Ascending aorta (tissue), 2 donors: ENCODE data around the gene ADCY2. TPM values are rescaled to one million over a fixed set of nuclear protein-coding genes. Genes with fewer than 3 reads are reported as not detected.

ENCODE experiments used
- DNase-seq, 2 donors: peaks; one replicate each; pipeline ENCODE4 v3.0.0-alpha.2; 2019; ENCODE audit warnings: low spot score in 2 of 2
- H3K27ac ChIP-seq, 2 donors: fragments of 200-600 bp; sonication (generic); one replicate each; pipeline ENCODE4 v1.5.1; 2016 to 2017; ENCODE audit warnings: mild to moderate bottlenecking in 1 of 2
- H3K27me3 ChIP-seq: fragments of 200-600 bp; sonication (generic); one replicate; pipeline ENCODE4 v1.5.1; 2017
- H3K36me3 ChIP-seq, 2 donors: fragments of 200-600 bp; sonication (generic); one replicate each; pipeline ENCODE4 v1.5.1; 2016
- H3K4me1 ChIP-seq, 2 donors: fragments of 200-600 bp; sonication (generic); one replicate each; pipeline ENCODE4 v1.5.1; 2016 to 2017; ENCODE audit warnings: mild to moderate bottlenecking in 1 of 2
- H3K4me3 ChIP-seq, 2 donors: fragments of 200-600 bp; sonication (generic); one replicate each; pipeline ENCODE4 v1.5.1; 2016 to 2017; ENCODE audit warnings: mild to moderate bottlenecking in 1 of 2
- H3K9me3 ChIP-seq, 2 donors: fragments of 200-600 bp; sonication (generic); one replicate each; pipeline ENCODE4 v1.5.1; 2016
- intact Hi-C: fragments of 100-400 bp; cut with DNase I; formaldehyde crosslinking; loops from one replicate; pipeline ENCODE4 v1.15.1; 2023
- total RNA-seq: library from RNA; depleted of rRNA; stranded (reverse); fragments of >200 nt; gene quantifications from one replicate; pipeline ENCODE4 v1.1.0, GENCODE V29; 2016
- TF ChIP-seq, protein P1 (sequence below), 3 experiments: fragments of 200-600 bp in 2 of 3; fragments of 450-650 bp in 1 of 3; sonication (generic) in 2 of 3; IDR thresholded peaks; one replicate each; pipeline ENCODE4 v1.5.1; 2016 to 2019; ENCODE audit warnings: antibody characterized with exemption in 3 of 3, mild to moderate bottlenecking in 1 of 3, moderate library complexity in 1 of 3

The ADCY2 gene
- total RNA-seq, 1 donor from 2014 or later: 0.11 TPM

DNA sequence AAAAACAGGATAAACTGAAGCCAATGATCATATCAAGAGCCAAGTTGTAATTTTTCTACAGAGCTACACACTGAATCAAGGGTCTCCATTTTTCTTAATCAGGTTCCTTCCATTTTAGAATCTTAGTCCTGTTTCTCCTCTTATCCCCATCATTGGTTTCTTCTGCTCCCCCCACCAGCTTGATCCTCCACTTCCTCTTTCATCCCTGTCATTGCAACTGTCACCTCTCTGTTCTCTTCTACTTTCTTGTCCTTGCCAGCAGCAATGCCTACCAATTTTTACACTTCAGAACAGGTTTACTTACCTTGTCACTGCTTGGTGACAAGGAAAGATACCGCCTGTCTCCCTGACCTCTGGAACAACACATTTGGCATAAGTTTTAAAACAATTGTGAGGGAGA, 357.7 kb downstream of the ADCY2 start:
- TF ChIP-seq, protein P1, sequence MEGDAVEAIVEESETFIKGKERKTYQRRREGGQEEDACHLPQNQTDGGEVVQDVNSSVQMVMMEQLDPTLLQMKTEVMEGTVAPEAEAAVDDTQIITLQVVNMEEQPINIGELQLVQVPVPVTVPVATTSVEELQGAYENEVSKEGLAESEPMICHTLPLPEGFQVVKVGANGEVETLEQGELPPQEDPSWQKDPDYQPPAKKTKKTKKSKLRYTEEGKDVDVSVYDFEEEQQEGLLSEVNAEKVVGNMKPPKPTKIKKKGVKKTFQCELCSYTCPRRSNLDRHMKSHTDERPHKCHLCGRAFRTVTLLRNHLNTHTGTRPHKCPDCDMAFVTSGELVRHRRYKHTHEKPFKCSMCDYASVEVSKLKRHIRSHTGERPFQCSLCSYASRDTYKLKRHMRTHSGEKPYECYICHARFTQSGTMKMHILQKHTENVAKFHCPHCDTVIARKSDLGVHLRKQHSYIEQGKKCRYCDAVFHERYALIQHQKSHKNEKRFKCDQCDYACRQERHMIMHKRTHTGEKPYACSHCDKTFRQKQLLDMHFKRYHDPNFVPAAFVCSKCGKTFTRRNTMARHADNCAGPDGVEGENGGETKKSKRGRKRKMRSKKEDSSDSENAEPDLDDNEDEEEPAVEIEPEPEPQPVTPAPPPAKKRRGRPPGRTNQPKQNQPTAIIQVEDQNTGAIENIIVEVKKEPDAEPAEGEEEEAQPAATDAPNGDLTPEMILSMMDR (IDR thresholded peaks at IDR 0.05): no peak
- Histone ChIP-seq H3K9me3 (no peaks in the 10 kb centered on the region), H3K36me3 (no peaks in the 10 kb centered on the region), H3K4me1 (no peaks in the 10 kb centered on the region), H3K27me3 (no peaks in the 10 kb centered on the region), H3K4me3 (no peak overlapping the region), H3K27ac (no peak overlapping the region)
- DNase-seq: no peak
- intact Hi-C loops: no loop called here

DNA sequence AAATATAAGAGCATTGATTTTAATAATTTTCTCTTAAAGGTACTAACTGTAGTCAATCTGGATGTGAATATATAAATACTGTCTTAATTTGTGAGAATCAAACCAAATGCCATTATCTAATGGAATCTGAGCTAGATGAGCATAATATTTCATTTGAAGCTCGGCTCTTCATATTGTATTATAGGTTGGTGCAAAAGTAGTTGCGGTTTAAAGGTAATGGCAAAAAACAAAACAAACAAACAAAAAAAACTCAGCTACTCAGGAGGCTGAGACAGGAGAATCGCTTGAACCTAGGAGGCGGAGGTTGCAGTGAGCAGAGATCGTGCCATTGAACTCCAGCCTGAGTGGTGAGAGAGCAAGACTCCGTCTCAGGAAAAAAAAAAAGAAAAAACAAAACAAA, 358.6 kb downstream of the ADCY2 start:
- intact Hi-C loops: loop anchor here (2.0 kb wide), 1 partner anchor 358 kb away; the partner anchor contains the start of gene ADCY2
- Histone ChIP-seq H3K36me3 (no peaks in the 10 kb centered on the region), H3K27ac (no peak overlapping the region)

DNA sequence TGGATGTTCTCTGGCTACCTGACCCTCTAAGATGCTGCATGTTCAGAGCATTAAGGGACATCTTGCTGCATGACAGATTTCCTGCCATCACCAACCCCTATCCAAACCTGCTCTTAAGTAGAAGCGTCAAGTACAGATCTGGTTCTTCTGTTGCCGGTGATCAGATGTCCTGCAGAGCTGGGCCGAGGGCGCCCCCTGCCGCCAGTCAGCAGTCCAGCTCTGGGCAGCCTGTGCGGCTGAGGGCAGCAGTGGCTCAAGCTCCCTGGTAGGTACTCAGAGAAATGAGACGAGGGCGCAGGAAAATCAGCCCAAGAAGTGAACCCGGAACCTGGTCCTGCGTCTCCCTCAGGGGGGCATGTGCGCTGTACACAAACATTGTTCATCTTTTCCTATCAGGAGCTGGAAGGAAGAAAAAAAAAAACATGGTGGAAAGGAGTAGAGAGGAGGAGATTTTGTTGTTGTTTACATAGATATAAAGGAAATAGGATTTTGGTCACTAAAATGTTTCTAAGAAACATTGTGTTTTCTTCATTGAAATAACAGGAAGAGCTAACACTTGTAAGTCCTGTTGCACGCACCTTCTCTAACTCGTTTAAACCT, 359.2 kb downstream of the ADCY2 start:
- intact Hi-C loops: loop anchor here (1.0 to 5.0 kb wide), 3 partner anchors 258 to 494 kb away; partner anchors contain the start of gene ADCY2
- H3K27me3 ChIP-seq: no peaks in the 10 kb centered on the region
- H3K4me1 ChIP-seq: peaks cover 0 to 6% of the 10 kb centered on the region in 2 donors
- no peak overlapping the region for H3K4me3 ChIP-seq
- TF ChIP-seq, protein P1 (IDR thresholded peaks at IDR 0.05): peak; percentile 41 to 75 (median 63)
- H3K9me3 ChIP-seq: no peaks in the 10 kb centered on the region
- no peak overlapping the region for H3K27ac ChIP-seq
- DNase-seq: no peak
- H3K36me3 ChIP-seq: no peaks in the 10 kb centered on the region

More for the DNA sequence above, 358.6 kb downstream of the ADCY2 start:
- no peak for DNase-seq
- Histone ChIP-seq H3K9me3 (no peaks in the 10 kb centered on the region), H3K27me3 (no peaks in the 10 kb centered on the region), H3K4me3 (no peak overlapping the region), H3K4me1 (no peaks in the 10 kb centered on the region)
- TF ChIP-seq, protein P1 (IDR thresholded peaks at IDR 0.05): no peak

DNA sequence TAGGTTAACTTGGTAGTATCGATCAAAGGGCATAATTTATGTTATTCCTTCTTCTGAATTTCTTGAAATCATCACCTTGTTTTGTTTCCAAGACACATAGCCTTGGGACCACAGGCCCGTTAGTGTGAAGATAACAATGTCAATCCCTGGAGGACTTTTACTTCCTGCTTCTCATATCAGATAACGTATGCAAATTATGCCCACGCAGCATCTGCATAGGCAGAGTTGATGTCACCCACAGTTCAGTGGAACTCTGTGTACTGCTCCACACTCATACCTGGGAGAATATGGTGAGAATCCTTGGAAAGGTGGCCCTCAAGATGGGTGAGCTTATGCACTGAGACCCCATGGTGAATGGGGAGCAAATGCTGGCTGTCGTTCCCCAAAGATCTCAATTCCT, 360.0 kb downstream of the ADCY2 start:
- TF ChIP-seq, protein P1 (IDR thresholded peaks at IDR 0.05): no peak
- no peak for DNase-seq
- H3K4me1 ChIP-seq: peaks cover 0 to 9% of the 10 kb centered on the region in 2 donors
- intact Hi-C loops: loop anchor here (1.0 to 5.0 kb wide), 3 partner anchors 259 to 495 kb away; partner anchors contain the start of gene ADCY2
- no peaks in the 10 kb centered on the region for H3K36me3 ChIP-seq
- H3K4me3 ChIP-seq: no peak overlapping the region
- no peaks in the 10 kb centered on the region for H3K9me3 ChIP-seq
- H3K27ac ChIP-seq: no peak overlapping the region
- no peaks in the 10 kb centered on the region for H3K27me3 ChIP-seq

DNA sequence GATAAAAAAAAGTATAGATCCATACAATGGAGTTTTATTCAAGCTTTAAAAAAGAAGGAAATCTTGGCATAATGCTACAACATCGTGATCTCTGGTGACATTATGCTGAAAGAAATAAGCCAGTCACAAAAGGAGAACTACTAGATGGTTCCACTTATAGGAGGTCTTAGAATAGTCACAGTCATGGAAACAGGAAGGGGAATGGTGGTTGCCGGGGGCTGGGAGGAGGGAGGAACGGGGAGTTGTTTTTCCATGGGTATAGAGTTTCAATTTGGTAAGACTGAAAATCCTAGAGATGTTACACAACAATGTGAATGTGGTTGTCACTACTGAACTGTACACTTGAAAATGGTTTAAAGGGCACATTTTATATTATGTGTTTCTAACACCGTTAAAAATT, 360.5 kb downstream of the ADCY2 start:
- Histone ChIP-seq H3K4me3 (no peak overlapping the region), H3K27ac (no peak overlapping the region), H3K27me3 (no peaks in the 10 kb centered on the region), H3K4me1 (peaks cover 0 to 9% of the 10 kb centered on the region in 2 donors), H3K9me3 (no peaks in the 10 kb centered on the region), H3K36me3 (no peaks in the 10 kb centered on the region)
- no peak for DNase-seq
- TF ChIP-seq, protein P1 (IDR thresholded peaks at IDR 0.05): no peak
- intact Hi-C loops: loop anchor here (5.0 kb wide), 1 partner anchor 259 kb away; no protein-coding TSS in a partner anchor
